Activated CD4-positive, alpha-beta T cell treated with anti-CD3 and anti-CD28 coated beads for 4 hours (primary cell): ENCODE data around the gene CYSTM1.

Source experiments
- DNase-seq, 2 donors: peaks; one replicate each; pipeline ENCODE4 v3.0.0-alpha.2; 2020

Gene CYSTM1, protein sequence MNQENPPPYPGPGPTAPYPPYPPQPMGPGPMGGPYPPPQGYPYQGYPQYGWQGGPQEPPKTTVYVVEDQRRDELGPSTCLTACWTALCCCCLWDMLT

DNA sequence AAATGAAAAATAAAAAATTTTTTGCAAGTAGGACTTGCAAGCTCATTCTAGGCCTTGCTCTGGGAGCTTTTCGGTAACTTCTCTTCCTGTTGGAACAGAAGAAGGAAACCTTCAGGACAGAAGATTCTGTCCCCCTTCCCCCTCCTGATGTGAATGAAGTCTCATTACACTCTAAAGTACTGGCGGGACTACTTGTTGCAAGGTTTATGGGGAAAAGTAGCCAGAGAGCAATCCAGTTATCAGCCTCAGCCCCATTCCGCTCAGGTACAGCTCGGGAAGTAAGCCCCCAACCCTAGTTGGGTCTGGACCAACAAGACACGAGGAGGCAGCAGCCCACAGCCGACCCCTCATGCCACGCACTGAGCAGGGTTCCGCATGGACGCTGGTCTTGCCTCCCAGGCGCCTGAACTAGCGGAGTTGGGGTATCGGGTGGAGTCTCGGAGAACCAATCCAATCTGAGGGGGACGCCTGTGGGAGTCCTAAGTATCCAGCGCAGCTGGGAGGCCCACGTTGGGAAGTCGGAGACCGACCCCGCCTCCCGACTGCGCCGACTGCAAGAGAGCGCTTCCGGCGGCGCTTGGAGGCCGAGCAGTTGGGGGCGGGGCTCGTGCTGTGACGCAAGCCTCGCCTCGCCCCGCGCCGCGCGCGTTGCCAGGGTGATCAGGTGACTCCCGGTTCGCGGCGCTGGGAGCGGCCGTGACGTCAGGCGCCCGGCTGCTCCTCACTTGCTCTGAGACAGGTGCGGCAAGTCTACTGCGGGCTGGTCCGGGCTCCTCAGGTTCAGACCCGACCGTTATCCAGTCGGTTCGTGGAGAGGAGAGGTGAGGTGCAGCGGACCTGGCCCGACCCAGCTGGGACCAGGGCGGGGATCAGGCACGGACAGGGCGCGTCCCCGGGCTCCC, at the start of gene CYSTM1:
CYSTM1 (plus strand) TSS at position 724 of the 902 bp plus-strand sequence. CDS start 19,278 bp downstream, outside the sequence.
- DNase-seq = peak; percentile 95 to 96

DNA sequence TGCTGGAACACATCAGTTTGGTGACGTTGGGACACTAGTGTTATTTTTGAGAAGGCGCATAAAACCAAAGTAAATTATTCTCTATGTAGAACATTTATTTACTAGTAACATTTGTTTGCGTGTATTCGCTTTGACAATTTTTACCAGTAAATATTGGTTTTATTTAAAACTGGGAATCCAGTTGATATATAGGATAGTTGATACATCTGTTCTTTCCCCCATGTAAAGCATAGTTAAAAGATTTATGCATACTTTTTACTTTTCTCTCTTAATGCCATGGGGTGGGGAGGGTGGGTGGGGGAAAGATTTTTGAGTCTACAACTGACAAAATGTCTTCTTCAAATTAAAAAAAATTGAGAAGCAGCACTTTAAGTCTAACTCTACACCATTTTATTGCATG, 49.4 kb upstream of the CYSTM1 start, which contains the start of gene IGIP:
IGIP (plus strand) TSS at position 301 of the 400 bp plus-strand sequence. CDS start 2,540 bp downstream, outside the sequence.
- DNase-seq = no peak

DNA sequence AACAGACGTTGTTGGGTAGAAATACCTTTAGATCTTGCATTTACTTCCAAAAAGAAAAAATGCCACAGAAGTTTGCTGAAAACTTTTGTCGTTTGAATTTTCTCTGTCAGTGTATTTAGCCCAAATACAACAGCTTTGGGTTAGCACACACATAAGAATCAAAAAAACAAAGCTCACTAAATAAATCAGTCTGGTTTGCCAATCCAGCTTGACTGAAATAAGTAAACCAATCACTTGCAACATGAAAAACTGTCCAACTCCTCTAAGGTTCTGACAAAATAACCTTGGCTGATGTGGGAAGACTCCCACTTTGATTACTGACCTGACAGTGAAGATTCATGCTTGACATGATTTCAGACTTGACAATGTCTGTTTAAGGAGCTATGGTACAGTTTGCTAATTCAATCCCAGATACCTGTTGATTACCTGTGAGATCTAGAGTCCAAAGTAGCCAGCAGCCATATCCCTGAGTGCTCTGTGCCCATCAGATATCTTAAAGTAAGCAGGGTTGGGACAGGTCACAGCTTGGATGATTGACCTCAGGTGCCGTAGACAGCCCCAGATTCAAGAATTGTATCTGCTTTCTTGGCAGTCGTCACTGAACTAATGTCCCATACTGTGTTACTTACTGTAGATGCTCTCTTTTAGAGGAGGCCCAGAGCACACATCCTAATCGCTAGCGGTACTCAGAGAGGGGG, 48.5 kb upstream of the CYSTM1 start:
- no peak for DNase-seq

DNA sequence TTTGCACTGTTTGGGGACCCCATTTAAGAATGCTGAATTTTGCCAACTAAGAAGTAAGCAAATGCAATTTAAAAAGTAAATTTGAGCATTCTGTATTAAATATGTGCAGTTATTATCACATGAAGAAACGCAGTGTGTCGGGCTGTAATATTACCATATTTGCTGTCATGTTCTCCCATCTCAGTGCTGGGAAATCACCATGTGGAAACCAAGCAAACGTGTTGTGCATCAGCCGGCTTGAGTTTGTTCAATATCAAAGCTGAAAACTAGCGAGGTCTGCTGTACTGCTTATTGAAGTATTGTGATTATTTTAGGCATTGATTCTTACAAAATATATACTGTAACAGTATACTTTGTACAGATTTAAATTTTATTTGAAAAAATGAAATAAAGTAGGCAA, 46.6 kb upstream of the CYSTM1 start:
- DNase-seq = no peak

DNA sequence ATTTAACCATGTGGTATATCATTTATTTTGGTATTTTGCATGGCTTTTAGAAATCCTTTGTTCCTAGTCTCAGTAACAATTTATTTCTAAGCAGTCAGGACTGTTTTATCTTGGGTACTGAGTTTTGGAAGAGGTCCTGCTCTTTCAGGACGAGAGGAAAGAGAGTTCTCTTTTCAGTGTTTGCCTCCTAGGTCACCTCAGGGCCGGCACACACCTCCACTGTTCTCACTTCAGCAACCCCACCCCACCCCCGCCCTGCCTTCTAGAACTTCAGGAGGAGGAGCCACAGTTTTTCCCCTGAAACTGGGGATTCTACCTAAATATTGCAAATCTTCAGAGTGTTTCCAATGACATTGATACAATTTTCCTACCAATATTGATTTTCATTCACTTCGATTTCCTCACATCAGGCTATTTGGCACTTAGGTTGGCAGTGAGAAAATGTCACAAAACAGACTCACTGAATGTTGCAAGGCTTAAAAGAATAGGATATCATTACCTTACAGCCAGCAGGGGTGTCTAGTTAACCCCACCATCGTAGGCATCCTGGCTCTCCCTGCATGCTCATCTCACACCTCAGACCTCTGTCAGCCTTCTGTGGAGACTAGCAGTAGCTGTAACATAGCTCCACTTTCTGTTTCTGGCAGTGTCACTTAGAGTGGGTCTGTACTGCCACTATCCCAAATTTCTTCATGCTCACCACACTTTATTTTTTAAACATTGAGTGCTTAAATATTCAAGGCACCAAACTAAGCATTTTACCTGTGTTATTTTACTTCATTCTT, 43.8 kb upstream of the CYSTM1 start:
- no peak for DNase-seq

DNA sequence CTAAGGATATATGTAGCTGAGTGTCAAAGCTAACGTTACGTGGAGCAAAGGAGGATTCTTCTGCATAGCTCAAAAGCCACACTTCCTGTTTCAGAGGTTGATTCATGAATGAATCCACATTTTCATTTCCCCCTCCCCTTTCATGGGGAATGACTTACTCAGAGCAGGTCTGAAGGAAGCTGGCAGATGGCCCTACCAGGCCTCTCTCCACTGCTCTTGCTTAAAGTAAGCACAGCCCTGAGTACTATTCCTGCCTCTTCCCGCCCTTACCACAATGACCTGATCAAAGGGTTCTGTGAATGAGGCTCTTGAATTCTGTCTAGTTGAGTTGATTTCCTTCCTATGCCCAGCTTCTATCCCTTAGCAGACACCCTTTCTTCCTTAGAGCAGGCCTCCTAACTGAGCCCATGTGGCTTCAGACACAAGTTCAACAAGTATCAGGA, 43.0 kb upstream of the CYSTM1 start:
- DNase-seq = no peak

DNA sequence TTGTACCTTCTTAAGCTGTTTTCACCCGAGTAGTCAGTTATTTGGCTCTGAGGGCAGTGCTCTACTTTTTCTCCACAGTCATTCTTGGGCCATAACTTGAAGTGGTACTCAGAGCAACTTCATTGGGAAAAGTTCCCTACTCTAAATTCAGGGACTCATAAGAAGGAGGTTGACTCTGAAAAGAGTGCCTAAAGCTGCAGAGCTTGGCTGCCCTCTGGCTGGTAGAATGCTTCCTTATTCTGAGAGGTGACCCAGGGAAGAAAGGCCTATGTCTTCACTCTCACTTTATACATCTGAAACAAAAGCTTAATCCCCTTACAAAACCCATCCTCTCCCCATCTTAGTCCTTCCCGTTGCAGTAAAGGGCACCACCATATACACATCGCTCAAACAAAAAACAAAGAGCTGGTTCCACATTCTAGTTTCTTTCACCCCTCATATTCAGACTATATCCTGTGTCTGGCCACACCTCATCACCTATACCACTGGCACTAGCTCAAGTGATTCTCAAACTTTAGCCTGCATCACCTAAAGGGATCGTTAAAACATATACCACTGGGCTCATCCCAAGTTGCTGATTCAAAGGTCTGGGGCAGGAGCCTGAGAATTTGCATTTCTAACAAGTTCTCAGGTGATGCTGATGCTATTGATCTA, 41.3 kb upstream of the CYSTM1 start:
- no peak for DNase-seq

DNA sequence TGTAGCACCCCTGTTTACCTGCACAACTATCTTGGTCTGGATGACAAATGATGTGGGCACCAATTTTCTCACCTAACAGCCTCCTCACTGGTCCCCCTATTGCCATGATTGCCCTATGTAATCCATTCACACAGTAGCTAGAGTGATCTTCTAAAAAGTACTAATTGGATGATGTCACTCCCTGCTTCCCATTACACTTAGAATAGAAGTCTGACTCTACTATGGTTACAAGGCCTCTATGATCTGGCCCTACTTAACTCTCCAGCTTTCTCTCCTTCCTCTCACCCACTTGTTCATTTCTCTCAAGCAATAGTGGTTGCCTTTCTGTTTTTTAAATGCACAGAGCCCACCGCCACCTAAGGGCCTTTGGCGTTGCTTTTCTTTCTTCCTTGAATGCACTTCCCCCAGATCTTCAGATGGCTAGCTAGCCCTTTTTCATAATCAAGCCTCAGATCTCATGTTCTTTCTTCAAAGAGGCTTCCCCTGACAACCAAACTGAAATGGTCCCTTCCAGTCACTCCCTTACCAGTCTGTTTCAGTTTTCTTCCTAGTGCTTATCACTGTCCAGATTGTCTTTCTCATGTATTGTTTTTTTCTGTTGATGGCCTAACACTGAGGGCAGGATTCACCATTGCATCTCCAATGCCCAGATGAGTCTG, 40.6 kb upstream of the CYSTM1 start:
- no peak for DNase-seq

DNA sequence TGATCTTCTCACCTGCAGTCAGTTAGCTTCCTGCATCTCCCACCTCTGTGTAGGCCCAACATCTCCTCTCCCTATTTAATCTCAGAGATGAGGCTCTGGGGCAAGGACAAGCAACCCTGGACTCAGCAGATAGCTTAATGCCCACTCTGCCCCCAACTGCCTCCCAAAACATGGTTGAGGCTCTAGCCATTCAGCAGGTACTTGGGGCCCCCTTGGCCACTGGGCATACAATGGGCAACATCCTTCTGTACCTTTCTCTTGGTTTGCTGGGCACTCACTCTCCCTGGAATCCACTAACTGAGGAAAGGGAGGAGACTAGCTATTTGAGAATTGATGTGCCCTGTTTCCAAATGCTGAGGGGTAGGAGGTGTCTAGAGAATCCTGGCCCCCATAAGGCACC, 39.9 kb upstream of the CYSTM1 start:
- DNase-seq = no peak

DNA sequence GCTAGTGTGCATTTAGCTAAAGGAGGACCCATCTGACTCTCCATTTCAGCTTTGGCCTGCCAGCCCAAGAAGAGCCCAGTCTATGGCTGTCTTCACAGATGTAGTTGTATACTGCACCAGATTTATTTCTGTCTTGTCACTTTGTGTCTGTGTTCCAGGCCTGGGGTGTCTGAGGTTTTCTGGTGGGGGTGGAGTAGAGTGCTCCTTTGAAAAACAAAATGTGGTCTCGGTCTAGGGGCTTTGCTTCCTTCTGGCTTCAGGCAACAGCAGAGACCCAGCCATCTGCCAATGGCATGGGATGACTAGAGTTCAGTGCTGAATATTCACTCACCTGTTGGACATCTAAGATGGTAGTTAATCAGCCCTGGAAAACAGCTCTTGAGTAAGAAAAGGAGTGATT, 38.4 kb upstream of the CYSTM1 start:
- DNase-seq = no peak

DNA sequence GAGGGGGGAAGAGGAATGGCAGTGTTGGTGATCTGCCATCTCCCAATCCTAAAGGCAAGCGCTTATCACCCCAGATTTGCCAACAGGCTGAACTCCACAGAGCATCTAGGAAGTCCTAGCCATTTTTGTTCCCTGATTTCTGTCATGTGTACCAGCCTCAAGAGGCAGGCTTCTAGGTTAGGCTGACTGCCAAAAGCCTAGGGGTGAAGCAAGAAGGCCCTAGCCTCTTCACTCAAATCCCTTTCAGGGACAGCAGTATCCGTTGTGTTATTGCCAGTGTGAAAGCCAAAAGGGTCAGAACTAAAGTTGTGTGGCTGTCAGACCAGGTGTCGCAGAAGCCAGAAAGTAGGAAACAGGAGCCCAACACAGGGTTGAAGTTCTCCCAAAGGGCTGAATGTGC, 34.6 kb upstream of the CYSTM1 start:
- no peak for DNase-seq

DNA sequence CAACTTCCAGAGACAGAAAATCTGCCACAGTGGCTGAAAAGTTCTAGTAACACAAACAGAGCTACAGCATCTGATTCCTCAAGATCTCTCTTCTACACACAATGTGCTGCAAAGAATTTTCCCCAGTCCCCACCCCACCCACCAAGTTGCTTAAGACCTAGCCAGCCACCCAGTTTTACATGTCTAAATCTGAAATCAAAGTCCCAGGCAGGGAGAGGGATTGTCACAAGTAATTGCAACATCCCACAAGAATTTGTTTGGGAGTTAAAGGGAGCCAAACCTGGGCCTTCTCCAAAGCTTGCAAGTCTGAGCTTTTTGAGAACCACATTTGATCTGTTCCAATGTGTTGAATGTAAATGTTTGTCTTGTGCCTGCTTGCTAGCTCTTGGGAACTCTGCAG, 33.7 kb upstream of the CYSTM1 start:
- no peak for DNase-seq

DNA sequence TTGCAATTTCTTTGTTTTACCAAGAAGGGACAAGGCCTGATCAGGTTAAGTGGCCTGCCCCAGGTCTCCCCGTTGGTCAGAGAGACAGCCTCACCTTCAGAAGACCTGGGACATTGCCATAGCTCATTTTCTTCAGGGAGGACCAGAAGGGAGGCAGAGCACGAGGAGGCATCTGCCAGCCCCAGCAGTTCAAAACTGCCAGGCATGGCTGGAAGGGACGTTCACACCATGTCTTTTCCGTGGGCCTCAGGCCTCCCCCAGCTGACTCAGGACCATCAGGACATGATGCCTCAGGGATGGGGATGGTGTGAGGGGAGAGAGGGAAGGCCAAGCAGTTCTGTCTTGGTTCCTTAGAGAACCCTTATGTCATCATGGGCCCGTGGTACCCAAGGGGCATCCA, 32.7 kb upstream of the CYSTM1 start:
- DNase-seq = no peak

DNA sequence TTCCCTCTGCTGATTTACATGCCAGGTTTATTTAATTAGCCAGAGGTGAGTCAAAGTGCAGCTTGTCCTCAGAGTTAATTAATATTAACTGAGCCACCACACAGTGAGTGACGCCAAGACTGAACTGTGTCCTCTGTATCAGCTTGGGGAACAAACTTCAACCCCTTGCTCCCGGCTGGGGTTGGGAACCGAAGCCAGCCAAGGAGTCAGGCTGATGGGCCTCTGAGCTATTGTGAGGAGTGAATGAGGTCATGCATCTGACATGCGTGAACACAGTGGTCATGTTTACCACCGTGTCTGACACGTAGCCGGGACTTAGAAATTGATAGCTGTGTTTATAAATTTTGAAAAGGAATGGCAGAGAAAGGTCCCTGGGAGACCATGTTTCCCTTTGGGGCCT, 32.1 kb upstream of the CYSTM1 start:
- DNase-seq = no peak

DNA sequence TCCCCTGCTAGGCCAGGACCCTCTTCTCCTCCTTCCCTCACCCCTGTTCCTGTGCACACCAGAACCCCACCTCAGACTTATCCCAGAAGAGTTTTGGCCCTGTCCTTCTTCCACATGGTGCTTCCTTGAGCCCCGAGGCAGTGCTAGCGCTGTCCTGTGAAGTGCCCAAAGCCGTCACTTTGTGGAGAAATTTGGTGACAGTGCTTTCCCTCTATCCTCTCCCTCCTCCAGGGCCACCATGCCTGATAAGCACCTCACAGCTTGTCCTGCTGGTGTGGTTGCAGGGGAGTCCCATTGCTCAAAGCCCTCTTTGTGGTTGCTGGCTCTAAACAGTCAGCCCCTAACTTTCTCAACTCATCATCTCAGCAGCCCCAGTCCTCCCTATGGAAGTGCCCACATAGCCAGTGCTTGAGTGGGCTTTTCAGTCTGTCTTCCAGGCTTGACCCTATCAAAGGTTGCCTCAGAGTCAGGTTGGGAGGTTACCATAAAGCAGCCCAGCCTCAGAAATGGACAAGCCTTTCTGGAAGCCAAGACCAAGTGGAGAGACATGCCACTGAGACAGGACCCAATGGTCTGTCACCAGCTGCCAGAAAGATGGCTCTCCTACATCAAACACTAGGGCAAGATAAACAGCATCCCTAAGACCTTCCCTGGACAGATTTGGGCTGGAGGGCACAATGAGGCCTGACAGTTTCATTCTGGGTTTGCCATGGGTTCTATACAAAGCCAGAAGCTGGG, 31.3 kb upstream of the CYSTM1 start:
- DNase-seq = no peak

DNA sequence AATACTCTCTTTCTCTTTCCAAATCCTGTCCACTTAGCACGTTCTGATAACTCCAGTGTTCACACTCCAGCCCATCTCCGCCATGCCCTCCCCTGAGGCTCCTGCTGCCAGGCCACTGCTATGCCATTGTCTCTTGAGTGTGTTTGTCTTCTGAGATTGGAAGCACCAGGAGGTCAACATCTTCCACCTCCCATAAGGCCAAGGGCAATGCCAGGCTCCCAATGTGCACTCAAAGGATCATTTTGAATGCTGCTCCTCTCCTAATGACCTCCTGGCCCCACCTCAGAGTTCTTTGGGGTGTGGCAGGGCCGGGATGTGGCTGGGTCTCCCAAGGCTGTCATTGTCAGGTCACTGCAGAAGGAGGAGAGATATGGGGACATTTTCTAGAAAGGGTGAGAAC, 29.7 kb upstream of the CYSTM1 start:
- no peak for DNase-seq

DNA sequence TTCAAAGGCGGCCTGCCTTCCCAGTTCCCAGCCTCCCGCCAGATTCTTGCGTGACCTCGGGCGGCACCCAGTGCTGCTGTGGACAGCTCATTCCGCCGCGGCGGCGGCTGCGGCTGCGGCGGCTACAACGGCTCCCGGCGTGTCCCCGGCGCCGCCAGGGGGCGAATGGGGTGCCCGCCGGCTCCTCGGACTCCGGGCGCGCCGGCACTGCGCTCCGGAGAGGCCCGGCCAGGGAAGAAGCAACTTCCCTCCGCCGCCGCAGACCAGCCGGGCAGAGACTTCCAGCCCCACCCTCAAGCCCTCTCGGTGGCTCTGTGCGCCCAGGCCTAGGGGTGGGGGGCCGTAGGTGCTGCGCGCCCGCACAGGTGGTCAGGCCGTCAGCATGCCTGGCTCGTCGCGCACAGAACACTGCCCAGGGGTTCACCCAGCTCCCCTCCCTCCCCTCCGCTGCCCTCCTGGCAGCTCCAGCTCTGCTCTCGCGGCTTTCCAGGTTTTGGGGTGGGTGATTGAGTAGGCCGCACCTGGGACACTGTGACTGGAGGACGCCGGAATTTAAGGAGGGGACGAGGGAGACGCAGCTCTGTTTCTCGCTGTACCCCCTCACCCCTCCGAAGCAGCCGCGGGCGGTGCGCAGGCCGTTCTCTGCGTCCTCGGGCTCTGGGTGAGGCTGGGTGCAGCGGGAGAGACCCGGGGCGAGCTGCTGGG, 29.0 kb upstream of the CYSTM1 start:
- DNase-seq = peak; percentile 35 to 37

DNA sequence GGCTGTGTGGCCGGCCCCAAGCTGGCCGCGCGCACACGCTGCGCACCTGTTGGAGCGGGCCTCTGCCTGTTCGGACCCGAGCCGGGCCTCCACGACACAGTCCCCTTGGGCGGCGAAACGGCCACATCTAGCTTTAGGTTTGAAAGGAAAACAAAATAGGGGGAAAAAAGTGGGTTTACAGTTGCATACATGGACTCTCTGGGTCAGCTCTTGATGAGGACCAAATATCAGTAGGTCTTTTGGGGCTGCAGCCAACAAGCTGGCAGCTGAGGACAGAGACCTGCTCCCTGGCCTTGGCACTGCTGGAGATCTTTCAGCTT, 28.5 kb upstream of the CYSTM1 start:
- DNase-seq = no peak

DNA sequence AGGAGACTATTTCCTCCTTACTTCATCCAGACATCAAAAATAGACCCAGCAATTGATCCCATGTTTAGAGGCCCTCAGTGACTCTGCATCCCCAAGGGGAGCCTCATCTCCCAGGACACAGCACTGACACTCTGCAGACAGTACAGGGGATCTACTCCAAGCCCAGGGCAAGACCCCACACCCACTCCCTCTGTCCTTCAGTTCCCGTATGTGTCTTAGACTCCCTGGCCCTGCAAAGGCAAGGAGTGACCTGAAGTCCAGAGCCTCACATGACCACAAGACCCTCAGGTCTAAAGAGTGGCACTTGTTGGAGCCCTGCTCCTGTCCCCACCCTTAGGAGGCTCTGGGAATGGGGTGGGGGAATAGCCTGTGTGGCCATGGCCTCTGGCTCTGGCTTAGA, 27.5 kb upstream of the CYSTM1 start:
- DNase-seq = no peak

DNA sequence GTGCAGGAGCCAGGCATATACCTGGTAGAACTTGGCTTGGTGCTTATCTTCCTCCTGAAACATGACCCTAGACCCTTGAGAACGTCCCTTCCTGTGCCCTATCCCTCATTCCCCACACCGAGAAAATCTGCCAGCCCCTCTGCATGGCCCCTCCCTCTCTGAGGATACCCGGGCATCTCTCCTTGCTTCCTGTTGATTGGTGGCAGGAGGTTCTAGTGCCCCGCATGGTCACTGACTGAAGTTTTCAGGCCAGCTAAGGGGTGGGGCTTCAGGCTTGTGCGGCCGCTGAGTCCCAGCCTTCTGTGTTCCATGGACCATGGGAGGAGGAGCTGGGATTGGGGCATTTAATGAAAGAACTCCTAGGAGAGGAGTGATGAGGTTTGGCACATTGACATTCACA, 26.5 kb upstream of the CYSTM1 start:
- DNase-seq = no peak

DNA sequence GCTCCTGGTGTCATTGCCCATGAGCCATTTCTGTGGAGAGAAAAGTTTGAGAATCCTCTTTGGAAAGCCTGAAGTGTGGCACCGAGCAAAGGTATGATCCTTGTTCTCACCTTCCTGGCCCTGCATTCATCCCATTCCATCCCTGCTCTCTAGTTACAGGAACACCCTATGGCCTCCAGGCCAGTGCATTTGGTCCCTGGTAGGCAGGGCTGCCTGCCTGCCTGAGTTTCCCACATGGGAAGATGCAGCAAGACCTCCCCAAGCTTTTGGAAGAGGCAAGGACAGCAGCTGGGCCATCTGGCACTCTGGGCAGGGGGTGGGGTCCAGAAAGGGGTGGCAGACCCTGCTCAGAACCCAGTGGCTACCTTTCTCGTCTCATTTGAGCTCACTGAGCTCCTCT, 24.8 kb upstream of the CYSTM1 start:
- no peak for DNase-seq
